Stomach (tissue), 9 donors: ENCODE results near the gene SLC35F4. TPM values are rescaled to one million over a fixed set of nuclear protein-coding genes. Genes with fewer than 3 reads are reported as not detected.

Experiments used
- DNase-seq, 2 donors: peaks; one replicate each; pipeline versions ENCODE4 v3.0.0 to v3.0.0-alpha.2; 2013 to 2019
- H3K27ac ChIP-seq, 5 donors: fragments of 200-600 bp in 4 of 5; sonication (generic) in 4 of 5; one replicate each; pipeline ENCODE4 v1.5.1; 2013 to 2019; ENCODE audit warnings: mild to moderate bottlenecking in 1 of 5, moderate library complexity in 1 of 5
- H3K27me3 ChIP-seq, 3 donors: fragments of 200-600 bp; sonication (generic); one replicate each; pipeline ENCODE4 v1.5.1; 2017 to 2019; ENCODE audit warnings: mixed run types in 1 of 3
- H3K36me3 ChIP-seq, 4 donors: fragments of 200-600 bp; sonication (generic); 1 replicate in 3 of 4; 2 replicates in 1 of 4; pipeline ENCODE4 v1.5.1; 2016 to 2019
- H3K4me1 ChIP-seq, 4 donors: fragments of 200-600 bp; sonication (generic); one replicate each; pipeline ENCODE4 v1.5.1; 2016 to 2019
- H3K4me3 ChIP-seq, 4 donors: fragments of 200-600 bp; sonication (generic) in 3 of 4; one replicate each; pipeline ENCODE4 v1.5.1; 2016 to 2019; ENCODE audit warnings: mild to moderate bottlenecking in 1 of 4
- H3K9me3 ChIP-seq, 4 donors: fragments of 200-600 bp; sonication (generic); one replicate each; pipeline ENCODE4 v1.5.1; 2016 to 2019
- CTCF ChIP-seq, 7 experiments: fragments of 450-650 bp in 4 of 7; fragments of 200-600 bp in 3 of 7; sonication (generic) in 3 of 7; IDR thresholded peaks; one replicate each; pipeline ENCODE4 v1.5.1; 2016 to 2019; ENCODE audit warnings: antibody characterized with exemption in 7 of 7, control low read depth in 2 of 7, mild to moderate bottlenecking in 1 of 7
- EP300 ChIP-seq: sonication (generic); formaldehyde crosslinking; IDR thresholded peaks from one replicate; pipeline ENCODE4 v1.6.1; 2017; ENCODE audit warnings: antibody characterized with exemption
- POLR2A ChIP-seq, 4 donors: fragments of 450-650 bp; IDR thresholded peaks; one replicate each; pipeline ENCODE4 v1.6.1; 2016; ENCODE audit warnings: antibody characterized with exemption in 4 of 4, control low read depth in 2 of 4, mild to moderate bottlenecking in 1 of 4, moderate library complexity in 1 of 4
- POLR2AphosphoS5 ChIP-seq, 3 donors: sonication (generic); formaldehyde crosslinking; IDR thresholded peaks; one replicate each; pipeline ENCODE4 v1.6.1; 2016; ENCODE audit warnings: antibody characterized with exemption in 3 of 3
- WGBS, 5 donors: extraction: QIAGEN DNeasy Blood & Tissue Kit in 3 of 5; methylation state at CpG; one replicate each; pipeline versions ENCODE4 v1.1.5 to v1.1.7; 2013 to 2018; 5-methylcytosine and 5-hydroxymethylcytosine counted together
- intact Hi-C: fragments of 100-400 bp; cut with DNase I; formaldehyde crosslinking; loops from one replicate; pipeline ENCODE4 v1.15.1; 2023; ENCODE audit warnings: low total_unique reads
- polyA plus RNA-seq, 3 donors: library from polyadenylated mRNA; stranded (reverse); fragments of 200-250 nt; gene quantifications; one replicate each; pipeline ENCODE4 v1.2.3, GENCODE V29; 2013
- total RNA-seq, 5 donors: library from RNA; depleted of rRNA; stranded (reverse); fragments of >200 nt; gene quantifications; one replicate each; pipeline versions ENCODE4 v1.1.0 to v1.2.3, GENCODE V29; 2014 to 2016
- donor health status: healthy with polysubstance abuse.
- donor health status: Bipolar disorder and iron deficiency.
- donor health status: healthy.

Gene SLC35F4
- total and polyA plus RNA-seq, 8 donors = 0.19 TPM; not detected in 7

DNA sequence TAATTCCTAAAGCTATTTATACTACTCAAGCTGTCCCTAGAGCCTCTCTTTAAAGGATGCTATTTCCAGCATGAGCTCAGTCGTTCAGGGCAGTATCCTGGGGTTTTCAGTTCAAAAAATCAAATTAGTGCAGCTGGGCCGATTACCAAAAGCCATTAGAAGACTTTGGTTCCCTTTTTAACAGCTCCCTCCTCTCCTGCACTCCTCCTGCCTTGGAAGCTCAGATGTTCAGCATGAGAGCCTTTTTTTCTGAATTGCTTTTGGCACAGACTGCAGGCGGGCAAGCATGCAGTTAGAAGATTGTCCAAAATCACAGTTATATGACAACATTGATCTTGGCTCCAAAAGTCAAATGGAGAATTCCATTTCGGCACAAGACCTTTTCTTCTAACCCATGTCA is 179.6 kb downstream of the SLC35F4 start:
- Histone ChIP-seq H3K4me3 (no peak overlapping the region), H3K27ac (no peak overlapping the region), H3K36me3 (no peaks in the 10 kb centered on the region), H3K4me1 (no peaks in the 10 kb centered on the region), H3K9me3 (no peaks in the 10 kb centered on the region), H3K27me3 (no peaks in the 10 kb centered on the region)
- WGBS, 5 donors = 68 to 73% (median 69%) methylated on average over 4 of the region's 4 CpGs
- DNase-seq = no peak
- no peak for TF ChIP-seq POLR2A (IDR thresholded peaks at IDR 0.05)
- no peak for TF ChIP-seq POLR2AphosphoS5 (IDR thresholded peaks at IDR 0.05)
- TF ChIP-seq EP300 = no peak
- TF ChIP-seq CTCF (IDR thresholded peaks at IDR 0.05) = no peak
- intact Hi-C loops = no loop called here

DNA sequence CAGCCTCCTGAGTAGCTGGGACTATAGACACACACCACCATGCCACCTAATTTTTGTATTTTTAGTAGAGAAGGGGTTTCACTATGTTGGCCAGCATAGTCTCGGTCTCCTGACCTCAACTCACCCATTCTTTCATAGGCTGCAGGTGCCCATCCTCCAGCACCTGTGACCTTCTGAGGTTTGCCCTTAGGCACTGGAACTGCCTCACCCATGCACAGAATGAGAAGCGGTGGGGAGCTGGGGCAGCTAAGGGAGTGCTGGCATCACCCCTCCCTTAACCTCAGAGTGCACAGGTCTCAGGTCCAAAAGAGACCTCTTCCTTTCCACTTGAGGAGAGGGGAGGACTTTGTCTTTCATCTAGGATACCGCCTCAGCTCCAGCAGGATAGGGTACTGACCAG is 194.9 kb downstream of the SLC35F4 start:
- H3K36me3 ChIP-seq = no peaks in the 10 kb centered on the region
- H3K27ac ChIP-seq = no peak overlapping the region
- H3K9me3 ChIP-seq = peaks cover 0 to under 1% (median 0%) of the 10 kb centered on the region in 4 donors
- H3K4me1 ChIP-seq = no peaks in the 10 kb centered on the region
- no peak for DNase-seq
- 70 to 96% (median 90%) methylated on average over 3 of the region's 3 CpGs for WGBS, 5 donors
- H3K27me3 ChIP-seq = no peaks in the 10 kb centered on the region
- TF ChIP-seq EP300 (no peak), CTCF (IDR thresholded peaks at IDR 0.05) (no peak), POLR2AphosphoS5 (IDR thresholded peaks at IDR 0.05) (no peak), POLR2A (IDR thresholded peaks at IDR 0.05) (no peak)
- no peak overlapping the region for H3K4me3 ChIP-seq
- intact Hi-C loops = no loop called here

DNA sequence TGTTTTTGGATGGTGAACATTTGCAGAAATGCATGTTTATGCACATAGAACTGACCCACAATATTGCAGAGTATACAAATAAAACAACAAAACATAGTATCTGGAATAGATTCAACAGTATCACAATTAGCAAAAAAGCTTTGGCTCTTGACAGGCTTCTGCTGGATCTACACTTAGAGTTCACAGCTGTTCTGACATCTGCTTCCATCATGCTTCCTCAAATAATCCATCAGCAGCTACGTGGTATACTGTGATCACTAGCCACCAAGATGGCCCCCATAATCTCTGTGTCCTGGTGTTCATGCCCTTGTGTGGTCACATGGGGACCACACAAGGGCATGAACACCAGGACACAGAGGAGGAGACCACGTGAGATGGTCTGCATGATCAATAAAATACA is 205.7 kb downstream of the SLC35F4 start:
- TF ChIP-seq CTCF (IDR thresholded peaks at IDR 0.05) (no peak), POLR2A (IDR thresholded peaks at IDR 0.05) (no peak)
- intact Hi-C loops = no loop called here
- H3K4me3 ChIP-seq = no peak overlapping the region
- H3K36me3 ChIP-seq = no peaks in the 10 kb centered on the region
- WGBS, 5 donors = 43 to 63% (median 56%) methylated on average over 2 of the region's 2 CpGs
- H3K27me3 ChIP-seq = peaks cover 0 to 3% (median 0%) of the 10 kb centered on the region in 3 donors
- DNase-seq = no peak
- no peak overlapping the region for H3K27ac ChIP-seq
- no peaks in the 10 kb centered on the region for H3K4me1 ChIP-seq
- H3K9me3 ChIP-seq = peaks cover 0 to 19% (median 5%) of the 10 kb centered on the region in 4 donors

- 69 to 84% (median 80%) methylated on average over 1 of the region's 1 CpG for WGBS, 5 donors
- TF ChIP-seq POLR2AphosphoS5 (IDR thresholded peaks at IDR 0.05) (no peak), POLR2A (IDR thresholded peaks at IDR 0.05) (no peak), CTCF (IDR thresholded peaks at IDR 0.05) (no peak), EP300 (no peak)
- Histone ChIP-seq H3K36me3 (no peaks in the 10 kb centered on the region), H3K27ac (no peak overlapping the region), H3K4me1 (no peaks in the 10 kb centered on the region), H3K9me3 (peaks cover 0 to 19% (median 5%) of the 10 kb centered on the region in 4 donors), H3K4me3 (no peak overlapping the region), H3K27me3 (peaks cover 0 to 4% (median 0%) of the 10 kb centered on the region in 3 donors)
- intact Hi-C loops = no loop called here
- no peak for DNase-seq
These were observed 206.8 kb downstream of the SLC35F4 start for GRCh38 chr14:57659052-57659451.
